ENCODE measurements around the gene FAM83D. TPM values are rescaled to one million over a fixed set of nuclear protein-coding genes. Genes with fewer than 3 reads are reported as not detected.

FAM83D gene
- total RNA-seq, 5 donors from 2014 or later (not counting 1 experiment from before 2014, with no cell fraction given), result 1.3 to 4.0 (median 2.4) TPM

DNA sequence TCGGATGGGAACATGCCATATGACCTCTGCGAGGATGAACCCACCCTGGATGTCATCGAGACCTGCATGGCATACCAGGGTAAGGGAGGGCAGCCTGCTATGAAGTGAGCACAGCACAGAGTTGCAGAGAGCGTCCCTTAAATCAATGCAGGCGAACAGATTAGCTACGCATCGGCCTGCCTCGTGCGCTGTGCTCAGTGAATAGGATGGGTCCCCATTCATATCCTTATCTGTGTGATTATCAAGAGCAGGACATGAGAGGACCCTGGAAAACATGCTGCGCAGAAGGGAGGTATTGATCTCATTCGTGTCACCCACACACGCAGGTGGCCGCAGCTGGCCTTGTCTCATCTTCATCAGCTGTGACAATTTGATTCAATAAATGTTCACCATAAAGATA lies 25.6 kb upstream of the FAM83D start:
- ChIA-PET POLR2A (no interaction called here), CTCF (interaction anchor here in 1 of 2 donors (1.0 kb wide), 1 partner anchor 8 kb away, joined by 3 read pairs; no protein-coding TSS in a partner anchor)
- Mint-ChIP-seq H3K36me3 (peaks cover 66% of the 10 kb centered on the region), H3K4me1 (peaks cover 0 to 7% (median 0%) of the 10 kb centered on the region in 3 donors), H3K27ac (no peak overlapping the region), H3K4me3 (no peak overlapping the region), H3K27me3 (no peaks in the 10 kb centered on the region), H3K9me3 (peaks cover 0 to 4% (median 0%) of the 10 kb centered on the region in 3 donors)
- 98% methylated on average over 9 of the region's 13 CpGs for WGBS (ENCODE audit: insufficient coverage)
- ATAC-seq (replicated peaks in 1 of 4) (no peak), DNase-seq (no peak)
- no peaks in the 10 kb centered on the region for H3K27me3 ChIP-seq (replicated peaks in 1 of 2; ENCODE audit: control insufficient read depth in 2 of 2, extremely low read depth in 1 of 2, insufficient read depth in 2 of 2, low read length in 1 of 2)
- peaks cover 0 to 2% of the 10 kb centered on the region in 2 experiments for H3K4me1 ChIP-seq (ENCODE audit: control insufficient read depth in 1 of 2, extremely low read depth in 1 of 2, insufficient read depth in 2 of 2, low read length in 2 of 2)
- H3K9me3 ChIP-seq, result no peaks in the 10 kb centered on the region
- H3K27ac ChIP-seq (ENCODE audit: low read length), result no peak overlapping the region
- H3K4me3 ChIP-seq (ENCODE audit: control insufficient read depth in 1 of 2, extremely low read depth in 1 of 2, low read length in 1 of 2), result no peak overlapping the region
- peaks cover 9 to 78% of the 10 kb centered on the region in 2 donors for H3K36me3 ChIP-seq (ENCODE audit: control insufficient read depth in 2 of 2, extremely low read depth in 1 of 2, insufficient read depth in 1 of 2, low read length in 1 of 2)

DNA sequence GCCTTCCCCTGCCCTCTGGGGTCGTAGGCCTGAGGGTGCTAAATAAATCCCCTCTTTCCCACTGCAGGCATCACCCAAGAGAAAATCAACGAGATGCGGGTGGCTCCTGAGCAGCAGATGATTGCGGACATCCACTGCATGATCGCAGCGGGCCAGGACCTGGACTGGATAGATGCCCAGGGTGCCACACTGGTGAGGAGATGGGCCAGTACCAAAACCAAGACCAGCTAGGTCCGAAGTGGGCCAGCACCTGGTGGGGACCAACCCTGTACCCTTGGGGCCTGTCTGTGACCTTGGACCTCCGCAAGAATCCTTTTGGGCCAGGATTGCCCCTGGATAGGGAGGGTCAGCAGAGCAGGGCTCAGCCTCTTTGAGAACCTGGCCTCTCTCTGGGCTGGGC lies 23.6 kb upstream of the FAM83D start:
- H3K36me3 ChIP-seq (ENCODE audit: control insufficient read depth in 2 of 2, extremely low read depth in 1 of 2, insufficient read depth in 1 of 2, low read length in 1 of 2), result peaks cover 11 to 80% of the 10 kb centered on the region in 2 donors
- H3K27me3 ChIP-seq (replicated peaks in 1 of 2; ENCODE audit: control insufficient read depth in 2 of 2, extremely low read depth in 1 of 2, insufficient read depth in 2 of 2, low read length in 1 of 2), result no peaks in the 10 kb centered on the region
- no peak overlapping the region for H3K4me3 Mint-ChIP-seq
- peaks cover 0 to 4% (median 0%) of the 10 kb centered on the region in 3 donors for H3K9me3 Mint-ChIP-seq
- no peak overlapping the region for H3K27ac Mint-ChIP-seq
- H3K27me3 Mint-ChIP-seq, result no peaks in the 10 kb centered on the region
- no peaks in the 10 kb centered on the region for H3K9me3 ChIP-seq
- peaks cover 0 to 2% of the 10 kb centered on the region in 2 experiments for H3K4me1 ChIP-seq (ENCODE audit: control insufficient read depth in 1 of 2, extremely low read depth in 1 of 2, insufficient read depth in 2 of 2, low read length in 2 of 2)
- peaks cover 70% of the 10 kb centered on the region for H3K36me3 Mint-ChIP-seq
- CTCF ChIA-PET, result no interaction called here
- WGBS (ENCODE audit: insufficient coverage), result 92% methylated on average over 8 of the region's 8 CpGs
- DNase-seq (no peak), ATAC-seq (replicated peaks in 1 of 4) (no peak)
- no peak overlapping the region for H3K27ac ChIP-seq (ENCODE audit: low read length)
- no peak overlapping the region for H3K4me3 ChIP-seq (ENCODE audit: control insufficient read depth in 1 of 2, extremely low read depth in 1 of 2, low read length in 1 of 2)
- H3K4me1 Mint-ChIP-seq, result peaks cover 0 to 3% (median 0%) of the 10 kb centered on the region in 3 donors
- POLR2A ChIA-PET, result interaction anchor here in 1 of 2 donors (0.5 kb wide), 1 partner anchor 9 kb away, joined by 3 read pairs; no protein-coding TSS in a partner anchor

DNA sequence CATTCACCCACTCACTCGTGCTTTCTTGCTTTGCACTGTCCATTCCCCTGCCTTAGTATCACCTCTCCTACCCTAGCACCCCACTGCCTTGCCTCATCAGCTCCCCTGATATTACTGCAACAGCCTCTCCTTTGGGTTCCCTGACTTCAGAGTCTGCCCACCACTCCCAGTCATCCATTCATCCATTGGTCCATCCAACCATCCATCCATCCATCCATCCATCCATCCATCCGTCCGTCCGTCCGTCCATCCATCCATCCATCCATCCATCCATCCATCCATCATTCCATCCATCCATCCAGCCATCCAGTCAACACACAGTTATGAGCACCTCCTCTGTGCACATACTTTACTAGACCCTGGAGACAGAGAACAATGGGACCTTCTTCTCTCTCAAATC lies 22.9 kb upstream of the FAM83D start:
- no peak for DNase-seq
- Histone ChIP-seq H3K9me3 (no peaks in the 10 kb centered on the region), H3K4me1 (ENCODE audit: control insufficient read depth in 1 of 2, extremely low read depth in 1 of 2, insufficient read depth in 2 of 2, low read length in 2 of 2) (peaks cover 0 to 2% of the 10 kb centered on the region in 2 experiments), H3K4me3 (ENCODE audit: control insufficient read depth in 1 of 2, extremely low read depth in 1 of 2, low read length in 1 of 2) (no peak overlapping the region), H3K27me3 (replicated peaks in 1 of 2; ENCODE audit: control insufficient read depth in 2 of 2, extremely low read depth in 1 of 2, insufficient read depth in 2 of 2, low read length in 1 of 2) (no peaks in the 10 kb centered on the region), H3K27ac (ENCODE audit: low read length) (no peak overlapping the region), H3K36me3 (ENCODE audit: control insufficient read depth in 2 of 2, extremely low read depth in 1 of 2, insufficient read depth in 1 of 2, low read length in 1 of 2) (peaks cover 12 to 81% of the 10 kb centered on the region in 2 donors)
- ChIA-PET CTCF (no interaction called here), POLR2A (no interaction called here)
- Mint-ChIP-seq H3K4me1 (peaks cover 0 to 3% (median 0%) of the 10 kb centered on the region in 3 donors), H3K9me3 (peaks cover 0 to 4% (median 0%) of the 10 kb centered on the region in 3 donors), H3K27me3 (no peaks in the 10 kb centered on the region), H3K27ac (no peak overlapping the region), H3K4me3 (no peak overlapping the region), H3K36me3 (peaks cover 71% of the 10 kb centered on the region)
- ATAC-seq (replicated peaks in 1 of 4), result no peak
- 65% methylated on average over 5 of the region's 5 CpGs for WGBS (ENCODE audit: insufficient coverage)

DNA sequence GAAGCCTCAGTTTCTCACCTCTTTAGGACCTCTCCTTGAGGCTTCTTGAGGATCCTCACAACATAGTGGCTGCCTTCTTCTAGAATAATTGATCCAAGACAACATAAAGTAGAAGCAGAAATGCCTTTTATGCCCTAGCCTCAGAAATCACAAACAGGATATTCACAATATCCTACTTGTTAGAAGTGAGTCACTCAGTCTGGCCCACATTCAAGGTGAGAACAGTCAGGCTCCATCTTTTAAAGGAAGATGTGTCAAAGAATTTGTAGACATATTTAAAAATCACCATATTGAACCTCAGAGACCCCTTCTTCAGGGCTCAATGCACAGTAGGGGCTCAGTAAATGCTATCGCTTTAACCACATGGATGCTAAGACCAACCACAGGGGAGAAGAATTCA lies 20.8 kb upstream of the FAM83D start:
- Histone ChIP-seq H3K9me3 (no peaks in the 10 kb centered on the region), H3K27ac (ENCODE audit: low read length) (no peak overlapping the region), H3K36me3 (ENCODE audit: control insufficient read depth in 2 of 2, extremely low read depth in 1 of 2, insufficient read depth in 1 of 2, low read length in 1 of 2) (peaks cover 17 to 90% of the 10 kb centered on the region in 2 donors), H3K4me1 (ENCODE audit: control insufficient read depth in 1 of 2, extremely low read depth in 1 of 2, insufficient read depth in 2 of 2, low read length in 2 of 2) (no peaks in the 10 kb centered on the region), H3K4me3 (ENCODE audit: control insufficient read depth in 1 of 2, extremely low read depth in 1 of 2, low read length in 1 of 2) (no peak overlapping the region), H3K27me3 (replicated peaks in 1 of 2; ENCODE audit: control insufficient read depth in 2 of 2, extremely low read depth in 1 of 2, insufficient read depth in 2 of 2, low read length in 1 of 2) (no peaks in the 10 kb centered on the region)
- peaks cover 78% of the 10 kb centered on the region for H3K36me3 Mint-ChIP-seq
- ATAC-seq (replicated peaks in 1 of 4) (no peak), DNase-seq (no peak)
- ChIA-PET POLR2A (no interaction called here), CTCF (interaction anchor here in 1 of 2 donors (0.9 kb wide), 1 partner anchor 16 kb away, joined by 5 read pairs; no protein-coding TSS in a partner anchor)
- no peaks in the 10 kb centered on the region for H3K27me3 Mint-ChIP-seq
- H3K4me1 Mint-ChIP-seq, result peaks cover 0 to 3% (median 0%) of the 10 kb centered on the region in 3 donors
- H3K4me3 Mint-ChIP-seq, result no peak overlapping the region
- WGBS (ENCODE audit: insufficient coverage), result no CpG with 5 or more reads among the region's 1 CpG
- peaks cover 0 to 4% (median 0%) of the 10 kb centered on the region in 3 donors for H3K9me3 Mint-ChIP-seq
- peak overlapping the region in 1 of 2 donors; percentile 28 for H3K27ac Mint-ChIP-seq

DNA sequence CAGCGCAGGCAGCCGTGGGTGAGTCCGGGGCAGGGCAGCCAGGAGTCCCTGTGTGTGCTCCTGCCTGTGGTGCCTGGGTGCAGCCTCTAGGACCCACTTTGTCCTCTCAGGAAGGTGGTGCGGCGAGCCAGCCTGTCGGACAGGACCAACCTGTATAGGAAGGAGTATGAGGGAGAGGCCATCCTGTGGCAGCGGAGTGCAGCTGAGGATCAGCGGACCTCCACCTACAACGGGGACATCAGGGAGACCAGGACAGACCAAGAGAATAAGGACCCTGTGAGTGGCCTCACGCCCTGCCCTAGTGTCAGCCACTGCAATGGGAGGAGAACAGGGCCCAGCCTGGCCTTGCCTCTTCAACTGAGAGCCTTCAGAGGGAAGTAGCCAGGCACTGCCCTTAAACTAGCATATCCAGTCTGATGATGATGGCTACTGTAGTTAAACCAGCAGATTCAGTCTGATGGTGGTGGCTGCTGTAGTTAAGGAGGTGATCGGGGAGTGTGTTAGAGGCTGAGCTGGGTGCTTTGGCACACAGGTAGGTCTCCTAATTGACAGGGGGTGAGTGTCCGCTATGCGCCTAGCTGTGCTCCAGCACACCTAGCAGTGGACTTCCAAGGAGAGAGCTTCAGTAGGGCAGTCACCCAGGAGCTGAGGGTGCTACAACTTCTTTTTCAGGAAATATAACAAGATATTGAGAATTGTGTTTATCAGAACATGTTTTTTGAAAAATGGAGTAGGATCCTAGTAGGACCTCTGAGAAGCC lies 18.1 kb upstream of the FAM83D start:
- no peak for DNase-seq
- Mint-ChIP-seq H3K9me3 (peaks cover 0 to 4% (median 0%) of the 10 kb centered on the region in 3 donors), H3K4me1 (peaks cover 0 to 3% (median 0%) of the 10 kb centered on the region in 3 donors), H3K27me3 (no peaks in the 10 kb centered on the region), H3K27ac (no peak overlapping the region), H3K36me3 (peaks cover 62% of the 10 kb centered on the region), H3K4me3 (no peak overlapping the region)
- CTCF ChIA-PET, result interaction anchor here in 1 of 2 donors (0.6 kb wide), 1 partner anchor 21 kb away, joined by 3 read pairs; no protein-coding TSS in a partner anchor
- Histone ChIP-seq H3K27me3 (replicated peaks in 1 of 2; ENCODE audit: control insufficient read depth in 2 of 2, extremely low read depth in 1 of 2, insufficient read depth in 2 of 2, low read length in 1 of 2) (no peaks in the 10 kb centered on the region), H3K9me3 (no peaks in the 10 kb centered on the region), H3K4me3 (ENCODE audit: control insufficient read depth in 1 of 2, extremely low read depth in 1 of 2, low read length in 1 of 2) (no peak overlapping the region), H3K27ac (ENCODE audit: low read length) (no peak overlapping the region), H3K4me1 (ENCODE audit: control insufficient read depth in 1 of 2, extremely low read depth in 1 of 2, insufficient read depth in 2 of 2, low read length in 2 of 2) (no peaks in the 10 kb centered on the region), H3K36me3 (ENCODE audit: control insufficient read depth in 2 of 2, extremely low read depth in 1 of 2, insufficient read depth in 1 of 2, low read length in 1 of 2) (peaks cover 14 to 76% of the 10 kb centered on the region in 2 donors)
- POLR2A ChIA-PET, result interaction anchor here in 1 of 2 donors (0.6 kb wide), 1 partner anchor 14 kb away, joined by 3 read pairs; no protein-coding TSS in a partner anchor
- no peak for ATAC-seq (replicated peaks in 1 of 4)
- 100% methylated on average over 13 of the region's 13 CpGs for WGBS (ENCODE audit: insufficient coverage)

DNA sequence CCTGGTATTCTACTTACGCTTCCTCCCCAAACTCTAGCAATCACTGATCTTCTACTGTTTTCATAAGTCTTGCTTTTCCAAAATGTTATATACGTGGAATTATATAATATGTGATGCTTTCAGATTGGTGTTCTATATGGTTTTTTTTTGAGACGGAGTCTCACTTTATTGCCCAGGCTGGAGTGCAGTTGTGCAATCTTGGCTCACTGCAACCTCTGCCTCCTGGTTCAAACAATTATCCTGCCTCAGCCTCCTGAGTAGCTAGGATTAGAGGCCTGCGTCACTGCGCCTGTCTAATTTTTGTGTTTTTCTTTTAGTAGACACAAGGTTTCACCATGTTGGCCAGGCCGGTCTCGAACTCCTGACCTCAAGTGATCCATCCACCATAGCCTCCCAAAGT lies 10.9 kb upstream of the FAM83D start:
- DNase-seq (no peak), ATAC-seq (replicated peaks in 1 of 4) (no peak)
- ChIA-PET POLR2A (no interaction called here), CTCF (no interaction called here)
- no peaks in the 10 kb centered on the region for H3K9me3 Mint-ChIP-seq
- no peaks in the 10 kb centered on the region for H3K27me3 ChIP-seq (replicated peaks in 1 of 2; ENCODE audit: control insufficient read depth in 2 of 2, extremely low read depth in 1 of 2, insufficient read depth in 2 of 2, low read length in 1 of 2)
- no peaks in the 10 kb centered on the region for H3K4me1 Mint-ChIP-seq
- H3K36me3 ChIP-seq (ENCODE audit: control insufficient read depth in 2 of 2, extremely low read depth in 1 of 2, insufficient read depth in 1 of 2, low read length in 1 of 2), result peaks cover 7 to 66% of the 10 kb centered on the region in 2 donors
- no peak overlapping the region for H3K27ac ChIP-seq (ENCODE audit: low read length)
- no peaks in the 10 kb centered on the region for H3K9me3 ChIP-seq
- no peak overlapping the region for H3K4me3 ChIP-seq (ENCODE audit: control insufficient read depth in 1 of 2, extremely low read depth in 1 of 2, low read length in 1 of 2)
- peaks cover 31% of the 10 kb centered on the region for H3K36me3 Mint-ChIP-seq
- no peaks in the 10 kb centered on the region for H3K4me1 ChIP-seq (ENCODE audit: control insufficient read depth in 1 of 2, extremely low read depth in 1 of 2, insufficient read depth in 2 of 2, low read length in 2 of 2)
- 92% methylated on average over 3 of the region's 7 CpGs for WGBS (ENCODE audit: insufficient coverage)
- no peak overlapping the region for H3K4me3 Mint-ChIP-seq
- H3K27ac Mint-ChIP-seq, result no peak overlapping the region
- H3K27me3 Mint-ChIP-seq, result no peaks in the 10 kb centered on the region
